Measurements from ENCODE around the gene WFIKKN1. TPM values are rescaled to one million over a fixed set of nuclear protein-coding genes. Genes with fewer than 3 reads are reported as not detected.

Gene WFIKKN1
- total and polyA plus RNA-seq, 2 of the 13 experiments (the other 11 are each of a cell fraction or from before 2014, with no cell fraction given): 1.7 to 4.9 TPM

- TF ChIP-seq E2F1 (CRISPR knock-in tag; IDR thresholded peaks at IDR 0.05) (peak; percentile 91), MEF2D (CRISPR knock-in tag; IDR thresholded peaks at IDR 0.05) (0 out of 2 replicates have a peak, but pooled peaks have one; percentile 37), ZNF780A (CRISPR knock-in tag; IDR thresholded peaks at IDR 0.05) (0 out of 2 replicates have a peak, but pooled peaks have one; percentile 72), ATF5 (CRISPR knock-in tag; IDR thresholded peaks at IDR 0.05; ENCODE audit: low read depth) (no peak), MIER3 (CRISPR knock-in tag; IDR thresholded peaks at IDR 0.05; ENCODE audit: borderline replicate concordance) (peak; percentile 79), ZBTB44 (CRISPR knock-in tag; IDR thresholded peaks at IDR 0.05) (no peak), SOX13 (IDR thresholded peaks at IDR 0.05) (no peak), SOX13 (CRISPR knock-in tag; conservative IDR thresholded peaks at IDR 0.05 in 1 of 2, IDR thresholded peaks at IDR 0.05 in 1 of 2) (peak in 1 of 2 experiments; percentile 46; a peak in 1 of 4 replicates), NR0B2 (CRISPR knock-in tag; IDR thresholded peaks at IDR 0.05) (peak; percentile 93), ZNF3 (CRISPR knock-in tag; IDR thresholded peaks at IDR 0.05) (no peak), MNT (IDR thresholded peaks at IDR 0.05) (peak; percentile 77), KMT2A (CRISPR knock-in tag; IDR thresholded peaks at IDR 0.05) (peak; percentile 68), POLR2G (IDR thresholded peaks at IDR 0.05; ENCODE audit: low read depth, low read length) (peak; percentile 83; the same call in 1 of the 2 replicates), MED8 (CRISPR knock-in tag; IDR thresholded peaks at IDR 0.05; ENCODE audit: insufficient replicate concordance) (peak; percentile 91), ZNF430 (CRISPR knock-in tag; IDR thresholded peaks at IDR 0.05) (peak; percentile 67; the same call in 1 of the 2 replicates), ZNF362 (CRISPR knock-in tag; IDR thresholded peaks at IDR 0.05; ENCODE audit: borderline replicate concordance) (peak; percentile 51; the same call in 1 of the 2 replicates), ZNF644 (CRISPR knock-in tag; IDR thresholded peaks at IDR 0.05; ENCODE audit: low read depth) (no peak), RFX5 (IDR thresholded peaks at IDR 0.05; ENCODE audit: low read depth, low read length) (peak; percentile 53; the same call in 1 of the 2 replicates), ZFP41 (CRISPR knock-in tag; IDR thresholded peaks at IDR 0.05; ENCODE audit: borderline replicate concordance) (0 out of 2 replicates have a peak, but pooled peaks have one; percentile 32), CBFB (CRISPR knock-in tag; IDR thresholded peaks at IDR 0.05) (peak; percentile 78; the same call in 1 of the 2 replicates)
Observed at GRCh38 chr16:648781-649589, 18.2 kb downstream of the WFIKKN1 start, which contains the start of gene WDR90 (continued).
